Measurements from ENCODE around the gene ZCCHC24.

The ZCCHC24 gene

GRCh38 chr10:79402951-79403350, 42.5 kb downstream of the ZCCHC24 start:
- TF ChIP-seq ZFX (IDR thresholded peaks at IDR 0.05): no peak
- TF ChIP-seq, protein P1, sequence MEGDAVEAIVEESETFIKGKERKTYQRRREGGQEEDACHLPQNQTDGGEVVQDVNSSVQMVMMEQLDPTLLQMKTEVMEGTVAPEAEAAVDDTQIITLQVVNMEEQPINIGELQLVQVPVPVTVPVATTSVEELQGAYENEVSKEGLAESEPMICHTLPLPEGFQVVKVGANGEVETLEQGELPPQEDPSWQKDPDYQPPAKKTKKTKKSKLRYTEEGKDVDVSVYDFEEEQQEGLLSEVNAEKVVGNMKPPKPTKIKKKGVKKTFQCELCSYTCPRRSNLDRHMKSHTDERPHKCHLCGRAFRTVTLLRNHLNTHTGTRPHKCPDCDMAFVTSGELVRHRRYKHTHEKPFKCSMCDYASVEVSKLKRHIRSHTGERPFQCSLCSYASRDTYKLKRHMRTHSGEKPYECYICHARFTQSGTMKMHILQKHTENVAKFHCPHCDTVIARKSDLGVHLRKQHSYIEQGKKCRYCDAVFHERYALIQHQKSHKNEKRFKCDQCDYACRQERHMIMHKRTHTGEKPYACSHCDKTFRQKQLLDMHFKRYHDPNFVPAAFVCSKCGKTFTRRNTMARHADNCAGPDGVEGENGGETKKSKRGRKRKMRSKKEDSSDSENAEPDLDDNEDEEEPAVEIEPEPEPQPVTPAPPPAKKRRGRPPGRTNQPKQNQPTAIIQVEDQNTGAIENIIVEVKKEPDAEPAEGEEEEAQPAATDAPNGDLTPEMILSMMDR (conservative IDR thresholded peaks at IDR 0.05): no peak

DNA sequence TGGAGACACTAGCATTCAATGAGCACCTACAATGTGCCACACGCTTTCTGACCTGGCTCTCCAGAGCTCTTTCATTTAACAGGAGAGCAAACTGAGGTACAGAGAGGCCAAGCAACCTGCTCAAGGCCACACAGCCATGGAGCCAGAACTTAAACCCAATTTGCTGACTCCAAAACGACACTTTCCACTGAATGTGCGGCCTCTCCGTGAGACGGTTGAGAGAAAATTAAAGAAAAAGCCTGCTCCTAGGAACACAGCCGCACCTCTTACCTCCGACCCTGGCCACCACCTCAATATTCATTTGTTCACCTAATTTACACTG, 42.8 kb downstream of the ZCCHC24 start:
- no peak overlapping the region for H3K27ac ChIP-seq
- no peak for TF ChIP-seq ZFX (IDR thresholded peaks at IDR 0.05)
- TF ChIP-seq, protein P1 (conservative IDR thresholded peaks at IDR 0.05): no peak

More at GRCh38 chr10:79402951-79403350, 42.5 kb downstream of the ZCCHC24 start:
- H3K27ac ChIP-seq: no peak overlapping the region

DNA sequence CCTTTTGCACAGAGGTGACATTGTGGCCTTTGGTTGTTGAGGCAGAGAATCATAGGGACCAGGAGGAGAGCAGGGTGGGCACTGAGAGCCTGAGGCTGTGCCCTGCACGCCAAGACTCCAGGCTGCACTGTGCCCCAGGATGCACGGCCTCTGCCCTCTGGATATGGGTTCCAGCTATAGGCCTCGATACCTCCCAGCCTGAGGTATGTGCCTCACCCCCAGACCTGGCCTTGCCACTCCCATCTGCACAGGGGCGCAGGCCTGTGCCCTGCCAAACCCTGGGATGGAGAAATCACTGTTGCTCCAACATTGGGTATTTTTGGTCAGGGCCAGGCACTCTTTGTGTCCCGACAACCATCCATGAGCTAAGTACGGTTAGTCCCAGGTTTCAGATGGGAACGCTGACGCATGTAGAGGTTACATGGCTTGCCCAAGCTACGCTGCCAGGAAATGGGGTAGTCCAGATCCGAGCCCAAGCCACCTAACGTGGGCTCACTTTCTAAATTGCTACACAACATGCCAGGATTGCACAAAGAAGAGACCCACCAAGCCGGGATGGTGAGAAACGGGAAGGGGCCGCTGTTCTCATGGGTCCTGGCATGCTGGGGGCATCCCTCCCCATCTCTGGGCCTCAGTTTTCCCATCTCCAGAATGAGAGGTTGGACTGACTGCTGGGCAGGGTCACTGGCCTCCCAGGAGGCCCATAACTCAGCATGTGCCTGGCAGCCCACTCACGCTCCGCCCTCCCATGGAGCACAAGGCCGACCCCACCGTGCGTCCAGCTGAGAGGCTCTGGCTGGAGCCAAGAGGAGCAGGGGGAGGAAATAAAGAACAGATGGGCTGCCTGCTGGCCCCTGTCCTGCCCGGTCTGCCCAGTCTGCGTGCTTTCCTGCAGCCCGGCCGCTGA, 44.2 kb downstream of the ZCCHC24 start:
- H3K27ac ChIP-seq: no peak overlapping the region
- no peak for TF ChIP-seq ZFX (IDR thresholded peaks at IDR 0.05)
- TF ChIP-seq, protein P1 (conservative IDR thresholded peaks at IDR 0.05): no peak

DNA sequence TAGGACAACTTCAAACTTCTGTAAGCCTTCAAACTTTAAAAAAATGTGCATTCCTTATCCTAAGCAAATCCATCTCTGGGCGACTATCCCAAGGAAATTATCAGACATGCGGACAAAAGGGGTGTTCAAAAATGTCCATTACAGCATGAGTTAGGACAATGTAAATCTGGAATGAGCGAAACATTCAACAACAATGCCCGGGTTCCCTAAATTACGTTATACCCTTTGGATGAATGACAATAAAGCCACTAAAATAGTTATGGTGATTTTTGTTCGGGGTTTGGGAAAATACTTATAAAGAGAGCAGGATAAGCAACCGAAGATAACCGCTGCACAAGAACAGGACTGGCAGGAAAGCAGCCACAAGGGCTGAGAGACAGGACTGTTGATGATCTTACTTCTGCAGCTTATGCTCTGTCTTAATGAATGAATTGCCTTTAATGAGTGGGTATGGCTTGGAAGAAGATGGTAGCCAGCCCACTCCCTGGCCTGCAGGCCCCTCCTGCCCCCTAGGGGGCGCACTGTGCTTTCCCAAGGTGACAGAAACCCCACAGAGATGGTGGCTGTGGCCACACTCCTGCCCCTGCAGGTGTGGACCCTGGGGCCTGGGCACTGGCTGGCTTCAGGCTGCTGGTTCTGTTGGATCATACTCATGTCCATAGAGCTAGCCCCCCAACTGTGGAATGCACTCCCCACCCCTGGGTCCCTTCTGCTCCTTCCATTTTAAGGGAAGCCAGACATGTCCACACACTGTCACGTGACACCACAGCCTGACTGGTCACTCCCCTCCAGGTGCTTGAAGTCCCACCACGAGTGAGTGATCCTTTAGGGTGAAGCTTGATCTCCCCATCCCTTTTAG, 45.0 kb downstream of the ZCCHC24 start:
- H3K27ac ChIP-seq: no peak overlapping the region
- no peak for TF ChIP-seq ZFX (IDR thresholded peaks at IDR 0.05)
- TF ChIP-seq, protein P1 (conservative IDR thresholded peaks at IDR 0.05): no peak; the same call in 1 of the 2 replicates

DNA sequence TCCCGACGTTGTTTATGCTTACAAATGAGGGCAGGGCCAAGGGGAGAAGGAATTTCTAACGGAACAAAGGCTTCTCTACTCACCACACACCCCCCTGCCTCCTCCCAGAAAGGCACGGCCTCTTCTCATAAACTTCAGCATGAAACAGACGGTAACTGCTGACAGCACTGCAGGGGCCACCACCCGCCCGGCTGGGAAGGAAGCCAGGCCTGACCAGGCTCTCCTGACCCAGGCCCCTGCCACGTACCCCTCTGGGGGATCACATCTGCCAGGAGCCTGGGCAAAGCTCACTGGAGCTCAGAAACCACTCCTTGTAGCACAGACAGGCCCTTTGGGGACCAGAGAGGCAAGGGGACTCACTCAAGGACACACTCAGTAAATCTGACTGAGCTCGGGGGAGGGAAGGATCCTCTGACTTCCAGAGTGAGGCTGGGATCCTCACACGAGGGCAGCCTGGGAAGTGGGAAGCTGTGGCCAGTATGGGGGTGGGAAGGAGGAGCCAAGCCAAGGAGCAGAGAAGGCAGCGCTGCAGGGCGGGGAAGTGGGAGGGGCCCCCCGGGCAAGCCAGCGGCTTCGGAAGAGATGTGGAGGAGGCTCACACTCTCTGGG, 46.1 kb downstream of the ZCCHC24 start:
- H3K27ac ChIP-seq: no peak overlapping the region
- TF ChIP-seq, protein P1 (conservative IDR thresholded peaks at IDR 0.05): no peak
- no peak for TF ChIP-seq ZFX (IDR thresholded peaks at IDR 0.05)

DNA sequence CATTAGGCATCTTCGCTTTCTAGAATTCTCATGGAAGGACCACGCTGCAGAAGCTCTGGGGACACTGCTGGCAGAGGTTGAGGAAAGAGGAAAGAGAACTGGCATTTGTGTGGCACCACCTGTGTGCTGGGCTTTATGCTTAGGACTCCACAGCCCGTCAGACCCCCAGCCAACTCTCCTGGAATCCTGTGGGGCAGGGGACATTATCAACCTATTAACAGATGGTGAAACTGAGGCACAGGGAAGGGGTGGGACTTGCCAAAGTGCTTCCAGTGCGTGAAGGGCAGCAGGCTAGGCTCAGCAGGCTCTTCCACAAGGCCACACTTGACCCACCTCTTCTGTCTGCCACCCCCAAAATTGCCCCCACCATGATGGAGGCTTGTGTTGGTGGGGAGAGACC, 46.8 kb downstream of the ZCCHC24 start:
- TF ChIP-seq ZFX (IDR thresholded peaks at IDR 0.05): no peak
- TF ChIP-seq, protein P1 (conservative IDR thresholded peaks at IDR 0.05): no peak
- no peak overlapping the region for H3K27ac ChIP-seq
